Measurements from ENCODE around the gene SPDYE3. TPM values are rescaled to one million over a fixed set of nuclear protein-coding genes. Genes with fewer than 3 reads are reported as not detected.
"Not testable (repeated sequence)": the region's sequence is repeated elsewhere in the genome, so short reads cannot be mapped to it uniquely, and the experiment has no call there.

SPDYE3 gene
- total RNA-seq, 2 experiments from 2014 or later, result not detected

DNA sequence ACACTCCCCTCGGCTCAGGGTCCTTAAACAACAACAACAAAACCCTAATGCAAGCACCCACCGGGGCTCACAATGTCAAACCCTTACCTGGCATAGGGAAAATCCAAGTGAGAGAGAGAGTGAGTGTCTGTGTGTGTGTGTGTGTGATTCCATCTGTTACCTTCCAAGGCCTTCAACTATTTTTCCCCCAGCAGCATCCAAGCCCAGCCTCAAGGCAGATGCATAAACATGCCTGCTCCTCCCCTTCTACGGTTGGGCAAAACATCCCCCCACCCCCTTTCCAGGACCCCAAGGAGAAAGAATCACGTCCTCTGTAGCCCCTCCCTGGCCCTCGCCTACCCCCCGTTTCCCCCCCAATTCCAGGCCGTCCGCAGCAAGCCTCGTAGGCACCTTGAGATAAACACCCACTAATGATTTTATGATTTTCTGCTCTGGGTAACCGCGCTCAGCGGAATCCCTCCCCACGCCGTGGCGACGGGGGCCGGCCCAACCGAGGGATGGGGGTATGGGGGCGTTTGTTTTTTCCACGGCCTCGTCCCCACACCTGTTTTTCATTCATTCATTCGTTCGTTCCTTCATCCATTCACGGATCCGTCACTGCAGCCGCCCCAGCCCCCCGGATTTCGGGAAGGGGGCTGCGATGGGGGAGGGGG is 36.4 kb upstream of the SPDYE3 start:
- POLR2A ChIA-PET, result interaction anchor here (1.3 kb wide), 1 partner anchor 49 kb away, joined by 5 read pairs; no protein-coding TSS in a partner anchor
- CTCF ChIA-PET; H3K9me3 Mint-ChIP-seq (ENCODE audit: insufficient read depth); H3K36me3 Mint-ChIP-seq (ENCODE audit: low read depth); ATAC-seq; H3K27me3 Mint-ChIP-seq (ENCODE audit: low read depth); DNase-seq: not testable (repeated sequence)
- Mint-ChIP-seq H3K4me3 (peak overlapping the region; percentile 72), H3K27ac (peak overlapping the region; percentile 59), H3K4me1 (ENCODE audit: low read depth) (peaks cover 24% of the 10 kb centered on the region)

GRCh38 chr7:100271716-100272537 is 35.6 kb upstream of the SPDYE3 start:
- Mint-ChIP-seq H3K27ac (peak overlapping the region; percentile 69), H3K9me3 (ENCODE audit: insufficient read depth) (no peaks in the 10 kb centered on the region), H3K27me3 (ENCODE audit: low read depth) (no peaks in the 10 kb centered on the region), H3K4me1 (ENCODE audit: low read depth) (peaks cover 22% of the 10 kb centered on the region), H3K36me3 (ENCODE audit: low read depth) (peaks cover 6% of the 10 kb centered on the region), H3K4me3 (peak overlapping the region; percentile 73)
- CTCF ChIA-PET, result interaction anchor here (0.7 to 1.2 kb wide), 4 partner anchors 21 to 136 kb away, joined by 3 to 4 read pairs (median 3); no protein-coding TSS in a partner anchor
- peak; percentile 95 for ATAC-seq
- POLR2A ChIA-PET, result interaction anchor here (1.3 kb wide), 2 partner anchors 50 to 648 kb away, joined by 3 to 5 read pairs; no protein-coding TSS in a partner anchor
- peak; percentile 99 for DNase-seq

DNA sequence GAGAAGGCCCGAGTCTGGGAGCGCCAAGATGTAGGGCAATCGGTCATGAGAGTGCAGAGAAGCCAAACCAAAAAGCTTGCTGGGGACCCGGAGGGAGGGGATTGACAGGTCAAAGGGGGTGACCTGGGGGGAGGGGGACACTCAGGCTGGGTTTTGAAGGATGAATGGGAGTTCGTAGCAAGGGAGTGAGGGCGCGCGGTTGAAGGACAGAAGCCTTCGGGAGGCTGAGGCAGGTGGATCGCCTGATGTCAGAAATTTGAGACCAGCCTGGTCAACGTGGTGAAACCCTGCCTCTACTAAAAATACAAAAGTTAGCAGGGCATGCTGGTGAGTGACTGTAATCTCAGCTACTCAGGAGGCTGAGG is 35.0 kb upstream of the SPDYE3 start:
- H3K27me3 Mint-ChIP-seq (ENCODE audit: low read depth); H3K36me3 Mint-ChIP-seq (ENCODE audit: low read depth); ATAC-seq; DNase-seq; H3K9me3 Mint-ChIP-seq (ENCODE audit: insufficient read depth): not testable (repeated sequence)
- Mint-ChIP-seq H3K4me3 (peak overlapping the region; percentile 73), H3K27ac (peak overlapping the region; percentile 69), H3K4me1 (ENCODE audit: low read depth) (peaks cover 22% of the 10 kb centered on the region)
- ChIA-PET POLR2A (interaction anchor here (1.3 kb wide), 2 partner anchors 51 to 648 kb away, joined by 3 to 5 read pairs; no protein-coding TSS in a partner anchor), CTCF (interaction anchor here (1.0 to 1.2 kb wide), 3 partner anchors 20 to 135 kb away, joined by 3 to 4 read pairs (median 3); no protein-coding TSS in a partner anchor)

GRCh38 chr7:100275120-100275519 is 32.4 kb upstream of the SPDYE3 start:
- ChIA-PET POLR2A (no interaction called here), CTCF (no interaction called here)
- DNase-seq (no peak), ATAC-seq (no peak)
- peaks cover 22% of the 10 kb centered on the region for H3K4me1 Mint-ChIP-seq (ENCODE audit: low read depth)
- no peak overlapping the region for H3K27ac Mint-ChIP-seq
- H3K4me3 Mint-ChIP-seq, result no peak overlapping the region
- H3K9me3 Mint-ChIP-seq (ENCODE audit: insufficient read depth), result no peaks in the 10 kb centered on the region
- H3K36me3 Mint-ChIP-seq (ENCODE audit: low read depth), result peaks cover 7% of the 10 kb centered on the region
- H3K27me3 Mint-ChIP-seq (ENCODE audit: low read depth), result no peaks in the 10 kb centered on the region

DNA sequence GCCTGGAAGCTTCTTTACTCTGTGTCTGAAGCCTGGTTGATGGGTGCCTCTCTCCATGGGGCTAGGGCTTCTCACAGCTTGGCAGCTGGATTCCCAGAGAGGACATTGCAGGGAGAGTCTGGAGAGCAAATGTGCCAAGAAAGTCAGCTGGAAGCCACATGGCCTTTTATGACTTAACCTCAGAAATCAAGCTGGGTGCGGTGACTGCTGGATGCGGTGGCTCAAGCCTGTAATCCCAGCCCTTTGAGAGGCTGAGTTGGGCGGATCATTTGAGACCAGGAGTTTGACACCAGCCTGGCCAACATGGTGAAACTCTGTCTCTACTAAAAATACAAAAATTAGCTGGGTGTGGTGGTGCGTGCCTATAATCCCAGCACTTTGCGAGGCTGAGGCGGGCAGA is 31.4 kb upstream of the SPDYE3 start:
- H3K27me3 Mint-ChIP-seq (ENCODE audit: low read depth); CTCF ChIA-PET; H3K36me3 Mint-ChIP-seq (ENCODE audit: low read depth); POLR2A ChIA-PET; ATAC-seq; H3K27ac Mint-ChIP-seq; H3K9me3 Mint-ChIP-seq (ENCODE audit: insufficient read depth); DNase-seq; H3K4me3 Mint-ChIP-seq: not testable (repeated sequence)
- peaks cover 16% of the 10 kb centered on the region for H3K4me1 Mint-ChIP-seq (ENCODE audit: low read depth)

DNA sequence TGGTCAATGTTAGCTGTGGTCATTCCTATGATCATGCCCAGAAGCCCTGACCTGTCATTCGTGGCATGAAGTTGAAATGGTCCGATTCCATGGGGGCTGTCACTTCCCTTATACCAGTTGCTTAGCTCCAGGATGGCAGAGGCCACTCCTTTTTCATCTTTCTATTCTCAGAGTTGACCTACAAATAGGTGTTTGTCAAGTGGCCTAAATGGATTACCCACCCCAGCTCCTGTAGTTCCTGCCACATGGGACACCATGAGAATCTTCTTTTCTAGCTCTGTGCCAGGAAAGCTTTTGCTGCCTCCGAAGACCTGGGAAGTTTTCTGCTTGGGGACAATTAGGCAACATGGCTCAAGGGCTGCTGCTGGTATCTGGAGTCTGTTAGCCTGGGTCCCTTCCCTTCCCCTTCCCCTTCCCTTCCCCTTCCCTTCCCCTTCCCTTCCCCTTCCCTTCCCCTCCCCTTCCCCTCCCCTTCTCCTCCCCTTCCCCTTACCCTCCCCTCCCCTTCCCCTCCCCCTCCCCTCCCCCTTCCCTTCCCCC is 25.4 kb upstream of the SPDYE3 start:
- H3K4me1 Mint-ChIP-seq (ENCODE audit: low read depth); H3K27ac Mint-ChIP-seq; ATAC-seq; H3K9me3 Mint-ChIP-seq (ENCODE audit: insufficient read depth); POLR2A ChIA-PET; H3K27me3 Mint-ChIP-seq (ENCODE audit: low read depth); H3K36me3 Mint-ChIP-seq (ENCODE audit: low read depth); H3K4me3 Mint-ChIP-seq; DNase-seq: not testable (repeated sequence)
- CTCF ChIA-PET, result interaction anchor here (1.4 kb wide), 1 partner anchor 9 kb away, joined by 4 read pairs; no protein-coding TSS in a partner anchor

- H3K36me3 Mint-ChIP-seq (ENCODE audit: low read depth); DNase-seq; H3K4me3 Mint-ChIP-seq; ATAC-seq; H3K27me3 Mint-ChIP-seq (ENCODE audit: low read depth); CTCF ChIA-PET; H3K4me1 Mint-ChIP-seq (ENCODE audit: low read depth); POLR2A ChIA-PET; H3K9me3 Mint-ChIP-seq (ENCODE audit: insufficient read depth); H3K27ac Mint-ChIP-seq: not testable (repeated sequence)
These were observed 24.4 kb upstream of the SPDYE3 start for GRCh38 chr7:100283147-100283546.

DNA sequence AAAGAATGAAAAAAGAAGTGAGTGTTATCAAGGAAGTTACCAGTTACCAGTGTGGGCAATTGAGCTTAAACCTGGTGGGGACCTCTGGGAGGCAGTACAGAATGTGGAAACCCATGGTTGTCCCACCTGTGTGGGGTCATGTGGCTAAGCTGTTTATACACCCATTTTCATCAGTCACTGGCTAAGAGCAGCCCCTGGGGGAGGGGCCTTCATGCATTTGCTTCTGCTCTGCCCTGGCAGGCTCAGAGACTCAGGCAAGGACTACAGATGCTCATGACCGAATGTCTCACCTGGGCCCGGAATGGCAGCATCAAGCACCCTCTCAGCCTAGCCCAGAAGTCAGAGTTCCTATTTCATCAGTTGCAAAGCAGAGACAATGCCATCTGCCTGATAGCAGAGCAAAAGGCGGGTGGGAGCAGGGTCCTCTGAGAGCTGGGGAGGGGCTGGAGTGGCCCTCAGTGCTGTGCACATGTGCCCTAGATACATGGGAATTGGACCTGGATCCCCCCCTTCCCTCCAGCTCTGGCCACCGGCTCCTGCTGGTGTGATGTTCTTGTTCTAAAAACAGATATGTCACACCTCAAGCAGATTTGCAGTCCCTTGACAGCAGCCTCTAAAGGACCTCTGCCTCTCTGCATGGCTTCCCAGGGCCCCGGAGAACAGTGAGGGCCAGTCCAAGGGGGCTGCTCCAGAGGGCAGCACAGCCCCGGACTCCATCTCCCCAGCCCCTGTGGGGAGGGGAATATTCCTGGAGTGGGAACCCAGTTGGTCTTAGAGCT is 20.1 kb upstream of the SPDYE3 start:
- DNase-seq; POLR2A ChIA-PET; H3K36me3 Mint-ChIP-seq (ENCODE audit: low read depth); H3K9me3 Mint-ChIP-seq (ENCODE audit: insufficient read depth); CTCF ChIA-PET; H3K4me3 Mint-ChIP-seq; H3K27me3 Mint-ChIP-seq (ENCODE audit: low read depth); H3K27ac Mint-ChIP-seq; ATAC-seq: not testable (repeated sequence)
- peaks cover 11% of the 10 kb centered on the region for H3K4me1 Mint-ChIP-seq (ENCODE audit: low read depth)

GRCh38 chr7:100288258-100288657 is 19.2 kb upstream of the SPDYE3 start:
- H3K36me3 Mint-ChIP-seq (ENCODE audit: low read depth); CTCF ChIA-PET; DNase-seq; H3K9me3 Mint-ChIP-seq (ENCODE audit: insufficient read depth); H3K27me3 Mint-ChIP-seq (ENCODE audit: low read depth); ATAC-seq; H3K27ac Mint-ChIP-seq; H3K4me3 Mint-ChIP-seq; POLR2A ChIA-PET: not testable (repeated sequence)
- H3K4me1 Mint-ChIP-seq (ENCODE audit: low read depth), result peaks cover 18% of the 10 kb centered on the region

- DNase-seq; POLR2A ChIA-PET; H3K4me3 Mint-ChIP-seq; H3K27ac Mint-ChIP-seq; H3K9me3 Mint-ChIP-seq (ENCODE audit: insufficient read depth); H3K36me3 Mint-ChIP-seq (ENCODE audit: low read depth); H3K27me3 Mint-ChIP-seq (ENCODE audit: low read depth); ATAC-seq: not testable (repeated sequence)
- H3K4me1 Mint-ChIP-seq (ENCODE audit: low read depth), result peaks cover 16% of the 10 kb centered on the region
- CTCF ChIA-PET, result interaction anchor here (0.7 to 1.0 kb wide), 2 partner anchors 20 to 164 kb away, joined by 3 read pairs; no protein-coding TSS in a partner anchor
These were observed 15.3 kb upstream of the SPDYE3 start for GRCh38 chr7:100292162-100292561.

DNA sequence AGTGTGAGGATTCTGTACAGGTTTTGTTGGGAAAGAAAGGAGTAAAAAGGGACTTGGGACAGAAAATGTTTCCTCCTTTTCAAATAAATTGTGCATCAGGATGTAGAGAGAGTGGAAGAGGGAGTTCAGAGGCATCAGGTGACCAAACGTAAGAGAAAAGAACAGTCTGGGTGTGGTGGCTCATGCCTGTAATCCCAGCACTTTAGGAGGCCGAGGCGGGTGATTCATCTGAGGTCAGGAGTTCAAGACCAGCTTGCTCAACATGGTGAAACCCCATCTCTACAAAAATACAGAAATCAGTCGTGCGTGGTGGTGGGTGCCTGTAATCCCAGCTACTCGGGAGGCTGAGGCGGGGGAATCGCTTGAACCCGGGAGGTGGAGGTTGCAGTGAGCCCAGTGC is 12.2 kb upstream of the SPDYE3 start:
- H3K9me3 Mint-ChIP-seq (ENCODE audit: insufficient read depth); CTCF ChIA-PET; H3K4me1 Mint-ChIP-seq (ENCODE audit: low read depth); H3K36me3 Mint-ChIP-seq (ENCODE audit: low read depth); H3K27me3 Mint-ChIP-seq (ENCODE audit: low read depth); H3K4me3 Mint-ChIP-seq; POLR2A ChIA-PET; DNase-seq; ATAC-seq; H3K27ac Mint-ChIP-seq: not testable (repeated sequence)

All from activated CD8-positive, alpha-beta T cell treated with anti-CD3 and anti-CD28 coated beads, Interleukin-2, amount 10 ng/mL, durations not matched to agents 7 days and 5 days (primary cell).